Measurements from ENCODE around the gene PEX3.
"Not testable (repeated sequence)": the region's sequence is repeated elsewhere in the genome, so short reads cannot be mapped to it uniquely, and the experiment has no call there.

The PEX3 gene

DNA sequence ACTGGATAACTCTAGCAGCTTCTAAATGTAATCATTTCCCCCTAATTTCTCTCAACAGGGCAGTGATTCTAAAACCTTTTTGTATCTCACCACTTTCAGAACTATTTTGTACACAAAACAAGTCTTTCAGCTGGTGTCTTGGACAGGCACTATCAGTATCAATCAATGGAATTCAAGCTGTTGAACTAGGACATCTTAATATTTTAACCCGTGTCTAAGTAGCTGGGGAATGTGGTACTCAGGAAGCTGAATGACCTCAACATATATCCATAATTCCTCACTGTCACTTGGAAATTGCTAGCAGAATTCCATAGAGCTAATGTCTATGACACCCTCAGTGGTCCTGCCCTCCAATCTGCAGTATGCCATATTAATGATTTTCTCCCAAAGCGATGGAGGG, 24.6 kb upstream of the PEX3 start:
- no peak for TF ChIP-seq JUND (IDR thresholded peaks at IDR 0.05; ENCODE audit: low read depth)
- in situ Hi-C loops (cut with HindIII; ENCODE audit: low pct_unique_long_range_greater_than_20kb, low sequenced_read_pairs), result no loop called here
- DNase-seq (ENCODE audit: low read depth in 1 of 2, low spot score in 1 of 2), result no peak

DNA sequence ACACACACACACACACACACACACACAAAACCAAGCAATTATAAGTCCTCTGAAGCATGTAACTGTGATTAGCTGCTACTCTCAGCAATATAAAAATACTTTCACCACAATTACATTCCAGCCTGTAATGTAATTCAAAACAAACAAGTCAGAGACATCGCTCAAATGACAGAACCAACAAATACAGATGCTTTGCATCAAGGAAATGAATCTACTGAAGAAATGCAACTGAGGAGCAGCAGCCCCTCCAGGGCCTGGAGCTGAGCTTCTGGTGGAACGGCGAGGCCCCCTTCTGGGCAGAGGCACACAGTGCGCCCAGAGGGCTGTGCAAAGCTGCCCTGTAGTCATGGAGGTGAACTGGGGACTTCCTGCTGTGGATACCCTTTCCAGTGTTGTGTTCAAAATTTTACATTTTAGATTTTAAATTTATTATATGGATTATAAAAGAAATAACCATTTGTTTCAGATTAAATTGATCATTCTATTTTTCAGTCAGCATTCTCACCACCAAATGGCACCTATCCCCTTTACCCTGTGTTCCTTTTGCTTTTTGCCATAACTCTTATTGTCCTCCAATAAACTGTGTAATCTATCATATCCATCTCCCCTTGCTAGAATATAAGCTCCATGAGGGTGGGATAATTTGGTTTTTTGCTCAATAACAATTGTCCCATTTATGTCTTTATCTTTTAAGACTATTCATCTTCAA, 23.3 kb upstream of the PEX3 start:
- peak; percentile 9 to 65 for DNase-seq (ENCODE audit: low read depth in 1 of 2, low spot score in 1 of 2)
- TF ChIP-seq JUND (IDR thresholded peaks at IDR 0.05; ENCODE audit: low read depth), result no peak
- in situ Hi-C loops (cut with HindIII; ENCODE audit: low pct_unique_long_range_greater_than_20kb, low sequenced_read_pairs), result no loop called here

DNA sequence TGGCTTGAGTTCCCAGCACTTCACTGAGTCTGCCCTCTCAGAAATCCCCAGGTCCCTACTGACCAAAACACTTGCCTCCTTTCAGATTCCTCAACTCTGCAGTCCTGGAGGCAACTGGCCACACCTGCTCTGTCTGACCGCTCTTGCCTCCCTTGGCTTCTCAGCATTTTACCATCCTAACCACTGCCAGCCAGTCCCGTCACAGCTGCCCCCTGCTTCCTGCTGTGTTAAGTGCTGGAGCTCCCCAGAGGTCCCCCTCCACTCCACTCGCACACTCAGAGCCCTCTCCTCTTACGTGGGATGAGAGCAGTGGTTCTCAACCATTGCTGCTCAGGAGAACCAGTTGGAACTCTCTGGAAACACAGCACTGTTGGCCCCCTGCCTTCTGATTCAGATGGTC, 20.6 kb upstream of the PEX3 start:
- in situ Hi-C loops (cut with HindIII; ENCODE audit: low pct_unique_long_range_greater_than_20kb, low sequenced_read_pairs), result no loop called here
- DNase-seq (ENCODE audit: low read depth in 1 of 2, low spot score in 1 of 2), result no peak
- no peak for TF ChIP-seq JUND (IDR thresholded peaks at IDR 0.05; ENCODE audit: low read depth)

DNA sequence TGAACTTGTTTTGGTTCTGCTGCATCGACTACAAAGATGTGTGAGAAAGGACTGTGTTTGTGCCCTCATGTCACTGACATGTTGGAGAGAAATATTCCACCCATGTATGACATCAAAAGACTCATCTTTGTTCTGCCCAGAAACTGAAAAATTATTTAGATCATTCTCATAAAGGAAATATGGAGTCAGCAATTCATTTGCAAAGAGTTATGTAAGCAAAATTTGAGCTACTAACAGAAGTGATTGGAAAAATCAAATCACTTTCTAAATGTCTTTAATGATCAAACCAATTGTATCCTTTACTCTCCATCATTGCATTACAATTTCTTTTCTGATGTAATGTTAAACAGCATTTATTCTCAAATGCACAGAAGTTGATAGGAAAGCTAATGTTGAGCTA, 19.4 kb upstream of the PEX3 start:
- no peak for DNase-seq (ENCODE audit: low read depth in 1 of 2, low spot score in 1 of 2)
- no peak for TF ChIP-seq JUND (IDR thresholded peaks at IDR 0.05; ENCODE audit: low read depth)
- in situ Hi-C loops (cut with HindIII; ENCODE audit: low pct_unique_long_range_greater_than_20kb, low sequenced_read_pairs), result no loop called here

DNA sequence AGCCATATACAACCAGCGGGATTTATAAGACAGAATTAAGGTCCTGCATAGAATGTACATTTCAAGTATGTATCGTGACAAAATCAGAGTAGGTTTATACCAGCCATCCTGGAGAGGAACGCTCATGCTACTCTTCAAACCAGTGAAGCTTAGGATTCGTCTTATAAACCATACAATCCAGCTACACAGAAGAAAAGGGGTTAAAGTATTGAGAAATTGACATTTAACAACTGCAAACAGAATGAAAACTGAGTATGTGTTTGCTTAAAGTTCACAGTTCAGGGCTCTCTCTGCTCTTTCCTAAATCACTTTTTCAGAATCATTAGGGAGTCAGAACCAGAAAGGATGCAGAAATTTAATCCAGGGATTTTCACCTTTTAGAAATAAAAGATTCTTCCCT, 18.0 kb upstream of the PEX3 start:
- no peak for TF ChIP-seq JUND (IDR thresholded peaks at IDR 0.05; ENCODE audit: low read depth)
- DNase-seq (ENCODE audit: low read depth in 1 of 2, low spot score in 1 of 2), result no peak
- in situ Hi-C loops (cut with HindIII; ENCODE audit: low pct_unique_long_range_greater_than_20kb, low sequenced_read_pairs), result no loop called here

DNA sequence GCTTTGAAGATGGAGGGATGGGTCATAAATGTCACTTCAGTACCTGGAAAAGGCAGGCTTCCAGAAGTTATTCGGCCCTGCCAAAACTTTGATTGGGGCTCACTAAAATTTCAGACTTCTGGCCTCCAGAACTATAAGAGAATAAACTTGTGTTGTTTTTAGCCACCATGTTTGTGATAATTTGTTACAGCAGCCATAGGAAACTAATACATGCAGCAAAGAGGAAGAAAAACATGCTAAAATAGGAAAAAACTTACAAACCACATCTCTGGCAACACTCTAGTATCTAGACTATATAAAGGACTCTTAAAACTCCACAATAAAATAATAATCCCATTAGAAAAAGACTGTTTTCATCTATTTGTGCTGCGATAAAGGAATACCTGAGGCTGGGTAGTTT, 9.6 kb upstream of the PEX3 start:
- no peak for TF ChIP-seq JUND (IDR thresholded peaks at IDR 0.05; ENCODE audit: low read depth)
- in situ Hi-C loops (cut with HindIII; ENCODE audit: low pct_unique_long_range_greater_than_20kb, low sequenced_read_pairs), result no loop called here

DNA sequence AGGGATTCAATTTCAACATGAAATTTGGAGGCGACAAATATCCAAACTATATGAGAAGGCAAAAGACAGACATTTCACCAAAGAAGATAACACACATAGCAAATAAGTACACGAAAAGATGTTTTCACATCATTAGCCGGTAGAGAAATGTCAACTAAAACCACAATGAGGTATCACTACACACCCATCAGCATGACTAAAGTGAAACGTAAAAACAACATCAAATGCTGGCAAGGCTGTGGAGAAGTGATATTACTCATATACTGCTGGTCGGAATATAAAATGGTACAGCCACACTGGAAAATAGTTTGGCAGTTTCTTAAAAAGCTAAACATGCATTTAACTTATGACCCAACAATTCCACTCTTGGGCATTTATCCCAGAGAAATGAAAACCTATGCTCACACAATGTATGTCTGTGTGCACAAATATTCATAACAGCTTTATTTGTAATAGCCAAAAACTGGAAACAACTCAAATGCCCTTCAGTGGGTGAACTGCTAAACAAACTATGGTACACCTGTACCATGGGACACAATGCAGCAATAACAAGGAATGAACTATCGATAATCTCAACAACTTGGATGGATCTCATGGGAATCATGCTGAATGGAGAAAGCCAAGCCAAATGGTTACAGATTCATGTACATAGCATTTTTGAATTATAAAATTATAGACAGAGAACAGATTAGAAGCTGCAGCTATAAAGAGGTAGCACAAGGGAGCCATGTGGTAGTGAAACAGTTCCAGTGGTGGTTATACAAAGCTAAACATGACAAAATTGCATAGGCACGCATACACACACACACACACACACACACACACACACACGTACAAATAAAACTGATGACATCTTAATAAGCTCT, 8.7 kb upstream of the PEX3 start:
- DNase-seq (ENCODE audit: low read depth in 1 of 2, low spot score in 1 of 2), result no peak
- no peak for TF ChIP-seq JUND (IDR thresholded peaks at IDR 0.05; ENCODE audit: low read depth)
- in situ Hi-C loops (cut with HindIII; ENCODE audit: low pct_unique_long_range_greater_than_20kb, low sequenced_read_pairs), result no loop called here

More for the DNA sequence above, 9.6 kb upstream of the PEX3 start:
- DNase-seq (ENCODE audit: low read depth in 1 of 2, low spot score in 1 of 2), result no peak

DNA sequence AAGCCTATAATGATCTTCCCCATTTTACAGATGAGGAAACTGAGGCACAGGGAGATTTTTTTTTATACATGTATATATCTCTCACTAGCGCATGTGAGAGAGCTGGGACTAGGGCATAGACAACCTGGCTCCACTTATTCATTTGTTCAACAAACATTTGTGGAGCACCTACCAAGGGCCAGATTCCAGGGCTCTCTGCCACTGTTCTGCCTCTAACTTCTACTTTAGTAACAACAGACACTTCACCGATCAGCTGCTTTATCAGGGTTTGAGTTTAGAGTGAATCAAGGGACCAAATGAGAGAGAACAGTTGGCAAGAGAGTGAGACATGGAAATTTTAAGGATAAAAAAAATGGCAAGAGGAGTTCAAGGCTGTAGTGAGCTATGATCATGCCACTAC, 7.5 kb upstream of the PEX3 start:
- in situ Hi-C loops (cut with HindIII; ENCODE audit: low pct_unique_long_range_greater_than_20kb, low sequenced_read_pairs), result no loop called here
- DNase-seq (ENCODE audit: low read depth in 1 of 2, low spot score in 1 of 2), result no peak
- no peak for TF ChIP-seq JUND (IDR thresholded peaks at IDR 0.05; ENCODE audit: low read depth)

DNA sequence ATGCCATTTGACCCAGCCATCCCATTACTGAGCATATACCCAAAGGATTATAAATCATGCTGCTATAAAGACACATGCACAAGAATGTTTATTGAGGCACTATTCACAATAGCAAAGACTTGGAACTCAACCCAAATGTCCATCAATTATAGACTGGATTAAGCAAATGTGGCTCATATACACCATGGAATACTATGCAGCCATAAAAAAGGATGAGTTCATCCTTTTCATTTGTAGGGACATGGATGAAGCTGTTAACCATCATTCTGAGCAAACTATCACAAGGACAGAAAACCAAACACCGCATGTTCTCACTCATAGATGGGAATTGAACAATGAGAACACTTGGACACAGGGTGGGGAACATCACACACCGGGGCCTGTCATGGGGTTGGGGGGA, 2.7 kb upstream of the PEX3 start:
- DNase-seq (ENCODE audit: low read depth in 1 of 2, low spot score in 1 of 2); in situ Hi-C loops (cut with HindIII; ENCODE audit: low pct_unique_long_range_greater_than_20kb, low sequenced_read_pairs): not testable (repeated sequence)

DNA sequence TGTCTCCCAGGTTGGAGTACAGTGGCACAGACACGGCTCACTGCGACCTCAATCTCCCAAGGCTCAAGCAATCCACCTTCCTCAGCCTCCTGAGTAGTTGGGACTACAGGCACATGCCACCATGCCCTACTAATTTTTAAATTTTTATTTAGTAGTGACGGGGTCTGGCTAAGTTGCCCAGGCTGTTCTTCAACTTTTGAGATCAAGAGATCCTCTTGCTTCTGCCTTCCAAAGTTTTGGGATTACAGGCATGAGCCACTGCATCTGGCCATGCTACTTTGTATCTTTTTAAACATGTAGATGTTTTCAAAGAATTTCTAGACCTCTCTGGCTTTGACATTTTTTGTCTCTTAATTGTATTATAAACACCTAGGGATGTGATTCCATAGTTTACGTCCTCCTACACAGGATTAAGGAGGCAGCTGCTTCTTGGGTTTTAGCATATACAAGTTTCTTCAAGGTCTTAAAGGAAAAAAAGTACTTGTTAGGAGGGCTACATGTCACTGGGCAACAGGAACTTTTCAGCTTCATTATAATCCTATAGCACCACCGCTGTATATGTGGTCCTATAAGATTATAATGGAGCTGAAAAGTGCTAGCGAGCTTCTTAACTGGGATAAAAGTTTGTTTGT, 1.4 kb upstream of the PEX3 start:
- in situ Hi-C loops (cut with HindIII; ENCODE audit: low pct_unique_long_range_greater_than_20kb, low sequenced_read_pairs), result no loop called here
- no peak for DNase-seq (ENCODE audit: low read depth in 1 of 2, low spot score in 1 of 2)
- no peak for TF ChIP-seq JUND (IDR thresholded peaks at IDR 0.05; ENCODE audit: low read depth)

DNA sequence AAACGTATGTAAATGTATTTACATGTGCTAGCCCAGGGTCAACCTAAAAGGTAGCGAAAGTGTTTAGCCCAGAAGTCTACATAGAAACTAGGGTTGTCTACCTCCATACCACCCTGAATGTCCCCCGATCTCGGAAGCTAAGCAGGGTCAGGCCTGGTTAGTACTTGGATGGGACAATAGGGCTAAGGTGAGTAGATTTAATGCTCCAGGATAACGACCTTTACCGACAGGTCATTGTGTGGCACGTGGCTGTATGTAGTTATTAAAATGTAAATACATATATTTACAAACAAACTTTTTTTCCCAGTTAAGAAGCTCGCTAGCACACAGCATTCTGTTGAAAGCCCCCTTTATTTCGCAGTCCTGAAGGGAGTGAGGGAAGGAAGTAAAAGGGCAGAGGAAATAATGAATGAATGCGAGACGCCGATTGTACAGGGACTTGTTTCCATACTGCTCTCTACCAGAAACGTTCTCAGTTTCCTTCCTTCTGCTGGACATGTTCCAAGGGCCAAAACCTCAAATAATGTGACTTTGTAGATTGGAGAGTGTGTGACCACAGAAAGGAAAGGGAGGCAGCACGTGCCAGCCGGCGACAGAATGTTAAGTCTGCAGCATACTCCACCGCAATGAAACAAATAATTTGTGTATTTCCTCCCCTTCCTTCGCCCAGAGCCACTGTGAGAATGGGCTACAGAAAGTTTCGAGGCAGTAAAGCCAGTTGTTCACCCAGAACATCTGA, 722 bp upstream of the PEX3 start:
- peak in 1 of 2 experiments; percentile 18 for DNase-seq (ENCODE audit: low read depth in 1 of 2, low spot score in 1 of 2)
- no peak for TF ChIP-seq JUND (IDR thresholded peaks at IDR 0.05; ENCODE audit: low read depth)
- in situ Hi-C loops (cut with HindIII; ENCODE audit: low pct_unique_long_range_greater_than_20kb, low sequenced_read_pairs), result no loop called here

DNA sequence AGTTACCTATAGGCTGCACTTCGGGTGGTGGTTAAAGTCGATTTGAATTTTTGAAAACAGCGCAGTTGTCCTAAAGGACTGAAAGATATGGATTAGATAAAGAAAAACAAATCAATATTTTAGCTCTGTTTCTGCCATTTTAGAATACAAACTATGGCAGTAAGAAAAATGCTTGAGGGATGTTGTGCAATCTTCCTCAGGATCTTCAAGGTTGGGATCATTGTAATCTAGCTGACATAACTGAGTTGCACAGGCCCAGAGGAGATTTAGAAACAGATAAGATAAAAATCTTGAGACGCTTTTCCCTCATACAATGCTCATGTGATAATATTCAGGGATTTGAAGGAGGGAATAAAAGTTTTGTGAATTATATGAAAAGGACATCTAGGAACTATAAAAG, 926 bp downstream of the PEX3 start:
- TF ChIP-seq JUND (IDR thresholded peaks at IDR 0.05; ENCODE audit: low read depth), result no peak
- in situ Hi-C loops (cut with HindIII; ENCODE audit: low pct_unique_long_range_greater_than_20kb, low sequenced_read_pairs), result no loop called here
- DNase-seq (ENCODE audit: low read depth in 1 of 2, low spot score in 1 of 2), result no peak
